Fibroblast of pulmonary artery (primary cell): ENCODE results near the gene CFAP74.

Experiments
- DNase-seq: peaks from one replicate; pipeline ENCODE4 v3.0.0-alpha.2; 2010; ENCODE audit warnings: low read depth
- H3K4me3 ChIP-seq: replicated peaks from 2 replicates; pipeline ENCODE4 v1.5.1; 2011; ENCODE audit warnings: low read depth, mild to moderate bottlenecking, control low read depth, low read length, moderate library complexity
- CTCF ChIP-seq: IDR thresholded peaks from 2 replicates; pipeline ENCODE4 v1.5.1; 2011; ENCODE audit warnings: mild to moderate bottlenecking, control low read depth, low read length, inconsistent platforms; ENCODE audit errors: missing control alignments

CFAP74 gene

GRCh38 chr1:2018217-2019171, 14.9 kb upstream of the CFAP74 start:
- no peak overlapping the region for H3K4me3 ChIP-seq
- TF ChIP-seq CTCF: no peak
- no peak for DNase-seq

GRCh38 chr1:2016123-2016522, 12.5 kb upstream of the CFAP74 start:
- DNase-seq: no peak
- TF ChIP-seq CTCF: no peak
- H3K4me3 ChIP-seq: no peak overlapping the region

GRCh38 chr1:2014741-2015735, 11.5 kb upstream of the CFAP74 start:
- no peak for DNase-seq
- no peak overlapping the region for H3K4me3 ChIP-seq
- TF ChIP-seq CTCF: no peak

GRCh38 chr1:2014181-2014580, 10.6 kb upstream of the CFAP74 start:
- no peak overlapping the region for H3K4me3 ChIP-seq
- no peak for DNase-seq
- no peak for TF ChIP-seq CTCF

GRCh38 chr1:2009101-2010053, 5.8 kb upstream of the CFAP74 start:
- TF ChIP-seq CTCF: no peak
- no peak for DNase-seq
- H3K4me3 ChIP-seq: no peak overlapping the region

GRCh38 chr1:2004856-2005255, 1.3 kb upstream of the CFAP74 start:
- no peak for TF ChIP-seq CTCF

More at GRCh38 chr1:2004856-2005255, 1.3 kb upstream of the CFAP74 start:
- no peak for DNase-seq
- no peak overlapping the region for H3K4me3 ChIP-seq
